Smooth muscle cell (in vitro differentiated cells): ENCODE results near the gene FIBP. TPM values are rescaled to one million over a fixed set of nuclear protein-coding genes. Genes with fewer than 3 reads are reported as not detected.

ENCODE experiments used
- DNase-seq: peaks from one replicate; lab custom pipeline; 2025; ENCODE audit not compliant: unreplicated experiment; lab: John Stamatoyannopoulos, UW
- H2AFZ ChIP-seq: fragments of 200-600 bp; sonication (generic); 2 replicates; pipeline ENCODE4 v1.6.0; 2016; ENCODE audit warnings: antibody characterized with exemption, low read depth, mild to moderate bottlenecking
- H3F3A ChIP-seq: fragments of 200-600 bp; sonication (generic); 2 replicates; pipeline ENCODE4 v1.6.0; 2017; ENCODE audit warnings: antibody characterized with exemption, low read depth
- H3K27ac ChIP-seq: fragments of 200-600 bp; sonication (generic); 2 replicates; pipeline ENCODE4 v1.5.1; 2016; ENCODE audit warnings: low read depth, mild to moderate bottlenecking
- H3K27me3 ChIP-seq: fragments of 200-600 bp; sonication (generic); 2 replicates; pipeline ENCODE4 v1.6.1; 2016; ENCODE audit warnings: low read depth, mild to moderate bottlenecking
- H3K36me3 ChIP-seq: fragments of 200-600 bp; sonication (generic); 2 replicates; pipeline ENCODE4 v1.5.1; 2016; ENCODE audit warnings: low read depth
- H3K4me1 ChIP-seq: fragments of 200-600 bp; sonication (generic); 2 replicates; pipeline ENCODE4 v1.5.1; 2016; ENCODE audit warnings: low read depth
- H3K4me2 ChIP-seq: fragments of 200-600 bp; sonication (generic); 2 replicates; pipeline ENCODE4 v1.6.0; 2016; ENCODE audit warnings: mild to moderate bottlenecking
- H3K4me3 ChIP-seq: fragments of 200-600 bp; sonication (generic); 2 replicates; pipeline ENCODE4 v1.5.1; 2016; ENCODE audit warnings: mild to moderate bottlenecking
- H3K79me2 ChIP-seq: fragments of 200-600 bp; sonication (generic); 2 replicates; pipeline ENCODE4 v1.6.0; 2016; ENCODE audit warnings: low read depth, mild to moderate bottlenecking
- H3K9ac ChIP-seq: fragments of 200-600 bp; sonication (generic); 2 replicates; pipeline ENCODE4 v1.6.0; 2016; ENCODE audit warnings: low read depth
- H3K9me3 ChIP-seq: fragments of 200-600 bp; sonication (generic); replicated peaks from 2 replicates; pipeline ENCODE4 v1.5.1; 2016; ENCODE audit warnings: low read depth
- H4K20me1 ChIP-seq: fragments of 200-600 bp; sonication (generic); 2 replicates; pipeline ENCODE4 v1.6.0; 2016; ENCODE audit warnings: low read depth
- CTCF ChIP-seq: fragments of 200-600 bp; sonication (generic); IDR thresholded peaks from 2 replicates; pipeline ENCODE4 v1.5.1; 2017; ENCODE audit warnings: borderline replicate concordance, mild to moderate bottlenecking, antibody characterized with exemption; ENCODE audit not compliant: insufficient read depth, poor library complexity, severe bottlenecking
- WGBS: methylation state at CpG from one replicate; pipeline ENCODE4 v1.1.7; 2016; ENCODE audit warnings: low lambda C conversion rate; 5-methylcytosine and 5-hydroxymethylcytosine counted together
- polyA plus RNA-seq: library from polyadenylated mRNA; unstranded; fragments of >200 nt; fragmentation: Nextera tagmentation; extraction: Ambion mirVana; gene quantifications from 2 replicates; pipeline ENCODE4 v1.2.1, GENCODE V29; 2016
- total RNA-seq: library from RNA; depleted of rRNA; stranded (reverse); fragments of >200 nt; gene quantifications from 2 replicates; pipeline ENCODE4 v1.2.3, GENCODE V29; 2014

FIBP gene
- total and polyA plus RNA-seq, 2 experiments from 2014 or later, result 109 to 114 TPM

- no peak overlapping the region for H3K4me2 ChIP-seq
- H3K9ac ChIP-seq, result no peak overlapping the region
- H3F3A ChIP-seq, result no peaks in the 10 kb centered on the region
- no peaks in the 10 kb centered on the region for H3K79me2 ChIP-seq
- no peaks in the 10 kb centered on the region for H3K4me1 ChIP-seq
- WGBS, result 76% methylated on average over 13 of the region's 13 CpGs
- H3K4me3 ChIP-seq, result no peak overlapping the region
- no peak for TF ChIP-seq CTCF
- H3K27me3 ChIP-seq, result no peaks in the 10 kb centered on the region
- H3K9me3 ChIP-seq, result no peaks in the 10 kb centered on the region
- H2AFZ ChIP-seq, result no peak overlapping the region
- no peak overlapping the region for H3K27ac ChIP-seq
- DNase-seq, result no peak
- no peaks in the 10 kb centered on the region for H4K20me1 ChIP-seq
- no peaks in the 10 kb centered on the region for H3K36me3 ChIP-seq
These were observed 43.7 kb upstream of the FIBP start for GRCh38 chr11:65931773-65932557.

- H3K9me3 ChIP-seq, result no peaks in the 10 kb centered on the region
- H3K27ac ChIP-seq, result no peak overlapping the region
- H2AFZ ChIP-seq, result no peak overlapping the region
- H3K27me3 ChIP-seq, result no peaks in the 10 kb centered on the region
- H3K79me2 ChIP-seq, result no peaks in the 10 kb centered on the region
- no peaks in the 10 kb centered on the region for H4K20me1 ChIP-seq
- H3K4me1 ChIP-seq, result no peaks in the 10 kb centered on the region
- H3K36me3 ChIP-seq, result no peaks in the 10 kb centered on the region
- no peak for DNase-seq
- no peaks in the 10 kb centered on the region for H3F3A ChIP-seq
- no peak overlapping the region for H3K4me3 ChIP-seq
- no peak overlapping the region for H3K4me2 ChIP-seq
- TF ChIP-seq CTCF, result no peak
- WGBS, result 91% methylated on average over 6 of the region's 6 CpGs
- no peak overlapping the region for H3K9ac ChIP-seq
These were observed 40.4 kb upstream of the FIBP start for GRCh38 chr11:65928667-65929066.

GRCh38 chr11:65927904-65928397 lies 39.7 kb upstream of the FIBP start:
- Histone ChIP-seq H3K36me3 (no peaks in the 10 kb centered on the region), H3K4me2 (no peak overlapping the region), H4K20me1 (no peaks in the 10 kb centered on the region), H3K27me3 (no peaks in the 10 kb centered on the region), H3K9me3 (no peaks in the 10 kb centered on the region), H3K9ac (no peak overlapping the region), H3K4me3 (no peak overlapping the region), H3K79me2 (no peaks in the 10 kb centered on the region), H3K27ac (no peak overlapping the region), H3K4me1 (no peaks in the 10 kb centered on the region), H3F3A (no peaks in the 10 kb centered on the region), H2AFZ (no peak overlapping the region)
- WGBS, result 88% methylated on average over 9 of the region's 9 CpGs
- DNase-seq, result no peak
- TF ChIP-seq CTCF, result no peak

- 96% methylated on average over 2 of the region's 2 CpGs for WGBS
- Histone ChIP-seq H2AFZ (no peak overlapping the region), H3K79me2 (peaks cover 1% of the 10 kb centered on the region)
These were observed 37.1 kb upstream of the FIBP start for GRCh38 chr11:65925397-65925796.

More at GRCh38 chr11:65925397-65925796, 37.1 kb upstream of the FIBP start:
- no peak for DNase-seq
- no peaks in the 10 kb centered on the region for H3K36me3 ChIP-seq
- no peak overlapping the region for H3K9ac ChIP-seq
- no peaks in the 10 kb centered on the region for H3F3A ChIP-seq
- H3K27me3 ChIP-seq, result no peaks in the 10 kb centered on the region
- no peak for TF ChIP-seq CTCF
- H3K4me1 ChIP-seq, result peaks cover under 1% of the 10 kb centered on the region
- H3K4me2 ChIP-seq, result no peak overlapping the region
- H4K20me1 ChIP-seq, result peaks cover 1% of the 10 kb centered on the region
- H3K9me3 ChIP-seq, result no peaks in the 10 kb centered on the region
- no peak overlapping the region for H3K27ac ChIP-seq
- H3K4me3 ChIP-seq, result no peak overlapping the region
